Pons (tissue), 1 donor: ENCODE results near the gene SH2D3C.

Experiments
- DNase-seq: peaks from one replicate; pipeline ENCODE4 v3.0.0-alpha.2; 2016; ENCODE audit warnings: low spot score

SH2D3C gene

DNA sequence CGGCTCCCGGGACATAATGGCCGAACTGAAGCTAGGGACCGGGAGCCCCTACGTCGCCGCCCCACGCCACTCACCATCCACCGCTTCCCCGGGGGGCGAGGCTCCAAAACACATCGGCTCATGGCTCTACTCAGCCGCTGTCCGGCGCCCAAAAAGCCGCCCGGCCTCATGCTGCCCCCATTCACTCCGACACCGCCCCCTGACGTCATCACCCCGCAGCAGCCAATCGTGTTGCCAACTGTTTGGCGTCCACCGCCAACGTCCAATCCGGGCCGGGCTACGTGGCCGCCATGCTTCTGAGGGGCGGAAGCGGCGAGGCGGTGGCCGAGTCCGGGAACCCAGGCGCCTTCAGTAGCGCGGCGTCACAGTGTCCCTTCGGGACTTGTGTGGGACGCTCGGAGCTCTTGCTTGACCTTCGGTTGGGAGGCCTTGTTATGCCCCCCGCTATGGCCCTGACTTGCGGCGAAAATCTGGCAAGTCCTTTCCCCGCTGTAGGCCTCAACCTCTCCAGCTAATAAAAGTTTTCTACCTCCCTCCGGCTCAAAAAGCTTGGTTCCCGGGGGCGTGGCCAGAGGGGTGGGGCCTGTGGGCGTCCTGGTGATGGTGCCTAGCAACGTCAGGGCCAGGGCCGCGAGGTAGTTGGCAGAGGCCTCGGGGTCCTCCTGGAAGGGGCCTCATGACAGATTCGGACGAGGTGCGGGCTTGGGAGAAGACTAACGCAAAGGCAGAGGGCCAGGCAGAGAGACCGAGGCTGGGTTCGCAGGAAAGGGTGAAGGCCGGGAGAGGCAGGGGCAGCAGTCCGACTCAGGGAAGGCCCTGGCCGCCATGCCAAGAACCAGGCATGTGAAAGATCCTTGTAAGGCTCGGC is 62.8 kb downstream of the SH2D3C start, which contains the start of the genes PTRH1 and TTC16:
Gene PTRH1 (minus strand): TSS at position 194 of the 868 bp plus-strand sequence. CDS start 24 bp downstream, at position 170.
Gene TTC16 (plus strand): TSS at position 610 of the 868 bp plus-strand sequence. CDS start 67 bp downstream, at position 677.
- DNase-seq: peak; percentile 95

DNA sequence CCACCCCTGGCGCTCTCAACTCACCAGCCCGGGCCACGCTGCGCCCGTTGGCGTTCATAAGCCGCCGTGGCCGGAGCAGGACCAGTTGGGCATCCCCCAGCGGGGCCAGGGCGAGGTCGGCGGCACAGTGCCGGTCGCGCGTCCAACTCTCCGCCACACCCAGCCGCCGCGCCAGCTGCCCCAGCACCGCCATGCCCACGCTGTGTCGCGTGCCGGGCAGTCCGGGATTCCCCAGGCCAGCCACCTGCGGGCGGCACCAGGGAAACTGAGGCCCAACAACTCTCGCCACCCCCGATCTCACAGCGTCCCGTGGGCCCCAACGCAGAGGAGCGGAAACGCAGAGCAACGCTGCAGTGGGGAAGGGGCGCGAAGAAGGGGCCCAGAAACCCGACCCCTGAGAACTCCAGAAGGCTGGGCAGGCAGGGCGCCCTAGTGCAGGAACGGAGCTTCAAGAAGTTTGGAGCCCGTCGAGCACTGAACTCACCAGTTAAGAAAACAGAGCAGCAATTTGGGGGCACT is 63.5 kb downstream of the SH2D3C start:
- DNase-seq: no peak

DNA sequence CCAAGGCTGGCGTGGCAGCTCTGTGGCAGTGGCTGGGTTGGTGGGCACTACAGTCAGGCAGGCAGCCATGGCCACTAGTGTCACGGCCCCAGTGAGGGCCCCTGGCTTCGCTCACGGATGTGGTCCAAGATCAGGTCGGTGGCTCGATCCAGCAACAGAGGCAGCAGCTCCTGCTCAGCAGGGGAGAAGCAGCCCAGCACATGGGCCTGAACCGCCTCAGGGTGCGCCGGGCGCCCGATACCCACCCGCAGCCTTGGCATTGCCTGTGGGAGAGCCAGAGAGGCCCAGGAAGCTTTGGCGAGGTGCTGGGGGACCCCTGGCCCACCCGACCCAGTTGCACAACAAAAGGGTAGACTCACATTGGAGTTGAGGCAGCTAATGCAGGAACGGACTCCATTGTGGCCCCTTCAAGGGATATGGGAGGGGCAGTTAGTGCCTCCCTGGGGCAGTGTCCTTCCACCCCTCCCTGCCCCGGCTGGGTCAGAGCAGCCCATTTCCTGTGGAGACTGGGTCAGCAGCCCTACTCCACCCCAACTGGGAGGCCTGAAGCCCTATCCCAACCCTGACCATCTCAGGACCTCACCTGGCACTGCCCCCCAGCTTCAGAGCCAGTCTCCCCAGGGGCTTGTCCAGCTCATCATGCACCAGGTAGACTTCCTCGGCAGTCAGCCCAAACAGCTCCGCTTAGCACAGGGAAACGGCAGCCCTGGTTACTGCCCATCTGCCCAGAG is 64.3 kb downstream of the SH2D3C start:
- no peak for DNase-seq

DNA sequence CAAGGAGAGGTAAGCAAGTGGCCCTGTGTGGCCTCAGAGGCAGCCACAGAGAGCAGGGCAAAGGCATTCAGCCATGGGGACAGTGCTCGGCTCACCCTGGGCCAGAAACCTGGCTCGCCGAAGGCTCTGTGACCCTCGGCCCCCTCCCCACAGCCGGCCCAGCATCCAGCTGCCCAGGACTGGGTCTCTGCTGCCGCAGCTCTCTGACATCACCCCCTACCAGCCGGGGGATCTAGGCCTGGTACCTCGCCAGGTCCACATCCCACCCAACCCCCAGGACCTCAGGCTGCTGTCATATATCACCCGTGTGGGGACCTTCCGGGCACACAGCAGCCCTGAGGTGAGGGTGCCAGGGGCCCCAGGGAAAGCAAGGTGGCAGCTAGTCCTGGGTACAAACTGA is 65.6 kb downstream of the SH2D3C start:
- no peak for DNase-seq

DNA sequence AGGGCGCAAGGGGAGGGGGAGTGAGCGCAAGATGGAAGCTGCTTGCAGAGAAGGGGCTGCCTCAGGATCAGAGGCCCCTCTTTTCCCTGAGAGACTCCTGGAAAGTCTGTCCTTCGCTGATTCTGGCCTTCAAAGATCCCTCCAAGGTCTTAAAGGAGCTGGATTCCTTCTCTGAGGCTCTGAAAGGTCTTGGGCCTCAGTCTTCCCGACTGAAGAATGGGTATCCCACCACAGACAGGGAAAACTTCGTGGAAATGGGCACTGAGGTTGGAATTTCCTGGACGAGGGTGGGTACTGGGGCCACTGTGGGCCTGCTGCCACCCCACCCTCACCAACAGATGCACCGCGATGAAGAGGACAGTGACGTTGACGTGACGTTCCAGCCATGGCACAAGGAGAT is 66.1 kb downstream of the SH2D3C start:
- DNase-seq: no peak

DNA sequence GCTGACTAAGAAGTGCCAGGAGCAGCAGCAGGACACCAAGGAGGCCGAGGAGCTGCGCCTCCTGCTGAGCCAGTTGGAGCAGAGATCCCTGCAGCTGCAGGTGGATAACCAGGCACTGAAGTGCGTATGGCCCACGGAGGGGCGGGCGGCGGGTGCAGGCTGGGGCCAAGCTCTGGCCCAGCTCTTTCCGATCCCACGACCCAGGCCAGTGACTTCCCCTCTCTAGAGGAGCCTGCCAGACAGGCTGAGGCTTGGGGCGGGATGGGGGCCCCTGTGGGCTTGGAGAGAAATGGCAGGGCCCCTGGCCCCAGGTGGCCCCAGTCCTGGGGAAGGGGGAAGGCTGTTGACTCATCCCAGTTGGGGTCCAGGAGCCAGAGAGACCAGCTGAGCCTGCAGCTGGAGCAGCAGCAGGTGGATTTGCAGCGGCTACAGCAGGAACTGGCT is 66.6 kb downstream of the SH2D3C start:
- DNase-seq: no peak

DNA sequence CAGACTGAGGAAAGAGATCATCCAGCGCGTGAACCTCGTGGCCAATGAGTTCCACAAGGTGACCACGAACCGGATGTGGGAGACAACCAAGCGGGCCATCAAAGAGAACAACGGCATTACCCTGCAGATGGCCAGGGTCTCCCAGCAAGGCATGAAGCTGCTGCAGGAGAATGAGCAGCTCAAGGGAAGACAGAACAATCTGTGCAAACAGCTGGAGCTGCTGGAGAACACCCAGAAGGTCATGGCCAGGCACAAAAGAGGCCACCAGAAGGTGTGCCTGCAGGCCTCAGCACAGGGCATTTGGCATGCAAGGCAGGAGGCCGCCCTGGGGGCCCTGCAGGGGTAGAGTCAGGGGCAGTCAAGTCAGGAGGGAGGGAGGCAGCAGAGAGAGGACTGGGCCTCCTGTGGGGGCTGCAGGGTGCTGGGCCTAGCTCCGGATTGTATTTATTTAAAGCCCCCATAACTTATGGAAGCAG is 67.2 kb downstream of the SH2D3C start:
- no peak for DNase-seq

DNA sequence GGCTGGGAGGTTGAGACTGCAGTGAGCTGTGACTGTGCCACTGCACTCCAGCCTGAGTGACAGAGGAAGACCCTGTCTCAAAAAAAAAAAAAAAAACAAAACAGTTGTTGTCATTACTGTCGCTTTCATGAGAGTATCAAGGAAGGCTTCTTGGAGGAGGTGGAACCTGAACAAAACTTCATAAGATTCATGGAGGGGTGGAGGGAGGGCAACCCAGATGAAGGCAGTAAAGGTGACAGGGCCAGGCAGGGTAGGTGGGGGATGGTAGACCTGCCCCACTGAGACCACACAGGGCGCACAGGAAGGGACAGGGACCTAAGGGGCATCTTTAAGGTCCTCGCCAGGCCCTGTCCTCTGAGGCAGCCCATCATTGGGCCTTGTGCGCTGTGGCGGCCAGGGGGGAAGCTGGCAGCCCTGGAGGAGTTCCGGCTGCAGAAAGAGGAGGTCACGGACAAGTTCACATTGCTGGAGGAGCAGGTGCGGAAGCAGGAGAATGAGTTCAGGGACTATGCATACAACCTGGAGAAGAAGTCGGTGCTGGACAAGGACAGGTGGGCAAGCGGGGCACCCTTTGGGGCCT is 68.2 kb downstream of the SH2D3C start:
- DNase-seq: no peak

DNA sequence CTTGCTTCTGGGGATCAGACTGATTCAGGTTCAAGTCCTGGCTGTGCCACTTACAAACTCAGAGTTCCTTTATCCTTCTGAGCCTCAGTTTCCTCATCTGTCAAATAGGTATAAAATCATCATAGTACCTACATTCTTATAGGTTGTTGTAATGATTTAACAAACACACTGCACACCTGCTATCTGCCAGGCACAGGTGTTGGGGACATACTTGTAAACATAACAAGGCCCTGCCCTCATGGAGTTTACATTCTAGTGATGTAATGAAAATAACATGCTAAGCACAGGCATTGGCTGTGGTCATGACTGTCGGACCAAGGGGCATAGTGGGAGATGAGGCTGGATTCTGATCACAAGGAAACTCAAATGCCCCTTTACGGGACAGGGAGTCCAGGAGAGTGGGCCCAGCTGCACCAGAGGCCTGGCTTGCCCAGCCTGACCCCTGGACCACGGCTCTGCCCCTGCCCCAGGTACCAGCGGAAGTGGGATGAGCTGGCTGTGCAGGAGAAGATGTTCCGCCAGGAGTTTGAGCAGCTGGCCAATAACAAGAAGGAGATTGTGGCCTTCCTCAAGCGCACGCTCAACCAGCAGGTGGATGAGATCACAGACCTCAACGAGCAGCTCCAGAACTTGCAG is 69.4 kb downstream of the SH2D3C start:
- no peak for DNase-seq

DNA sequence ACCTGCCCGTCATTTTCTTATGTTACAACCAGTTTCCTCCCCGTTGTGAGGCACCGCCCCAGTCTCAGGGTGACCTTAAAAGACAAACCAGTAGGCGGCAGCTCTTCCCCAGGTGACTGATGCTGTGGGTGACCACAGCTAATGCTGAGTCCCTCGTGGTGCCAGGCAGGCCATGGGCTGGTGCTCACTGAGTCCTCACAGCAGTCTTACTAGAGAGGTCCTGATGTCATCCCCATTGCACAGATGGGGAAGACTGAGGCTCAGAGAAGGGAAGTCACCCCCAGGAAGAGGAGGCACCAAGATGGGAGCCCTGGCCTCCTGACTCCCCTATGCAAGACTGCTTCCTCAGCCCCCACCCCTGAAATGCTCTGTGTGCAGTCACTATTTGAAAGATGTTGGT is 70.7 kb downstream of the SH2D3C start:
- DNase-seq: no peak

DNA sequence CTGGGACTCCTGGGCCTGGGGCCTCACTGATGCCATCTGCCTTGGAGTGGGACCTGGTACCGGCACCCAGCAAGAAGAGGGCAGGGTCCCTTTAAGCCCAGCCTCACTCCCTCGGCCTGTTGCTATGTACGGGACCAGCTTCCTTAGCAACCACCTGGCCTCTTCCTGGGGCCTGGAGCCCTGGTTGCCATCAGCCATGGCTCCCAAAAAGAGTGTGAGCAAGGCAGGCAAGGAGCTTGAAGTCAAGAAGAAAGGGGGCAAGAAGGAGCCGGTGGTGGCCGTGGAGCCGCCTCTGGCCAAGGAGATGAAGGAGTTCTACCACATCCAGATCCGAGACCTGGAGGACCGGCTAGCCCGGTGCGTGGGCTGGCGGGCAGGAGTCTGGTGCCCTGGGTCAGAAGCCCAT is 71.6 kb downstream of the SH2D3C start, which contains the start of gene CFAP157:
Gene CFAP157 (plus strand): TSS at position 153 of the 406 bp plus-strand sequence. CDS start 44 bp downstream, at position 197.
- no peak for DNase-seq

DNA sequence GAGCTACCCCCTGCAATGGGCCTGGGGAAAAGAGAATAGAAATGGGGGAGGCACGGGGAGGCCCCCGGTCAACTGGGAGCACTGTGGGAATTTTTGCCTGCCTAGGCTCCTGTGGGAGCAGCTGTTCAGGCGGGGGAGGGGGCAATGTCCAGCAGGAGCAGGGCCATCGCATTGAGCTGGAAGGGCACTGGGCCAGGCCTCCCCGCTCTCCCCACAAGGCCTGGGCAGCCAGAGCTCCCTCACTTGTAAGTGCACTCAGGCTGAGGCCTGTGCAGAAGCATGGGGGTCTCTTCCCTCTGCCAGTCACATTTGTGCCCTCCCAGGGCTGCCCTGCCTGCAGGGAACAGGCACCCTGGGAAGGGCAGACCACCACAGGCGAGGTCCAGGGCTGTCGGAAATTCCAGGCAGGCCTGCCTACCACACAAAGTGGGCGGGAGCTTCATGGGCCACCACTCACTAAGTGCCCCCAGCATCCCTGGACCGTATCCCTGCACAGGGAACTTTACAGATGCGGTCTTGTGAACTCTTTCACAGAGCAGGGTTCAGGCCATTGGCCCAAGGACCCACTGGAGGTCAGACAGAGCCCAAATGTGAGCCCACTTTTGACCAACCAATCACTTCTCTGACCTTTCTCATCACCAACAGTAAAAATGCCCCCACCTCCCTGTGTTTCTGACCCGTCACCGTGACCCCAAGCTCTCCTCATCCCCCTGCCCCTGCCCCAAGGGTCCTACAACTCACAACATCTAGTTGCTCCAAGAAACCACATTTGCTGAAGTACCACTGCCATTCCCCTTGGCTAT is 72.7 kb downstream of the SH2D3C start:
- no peak for DNase-seq

DNA sequence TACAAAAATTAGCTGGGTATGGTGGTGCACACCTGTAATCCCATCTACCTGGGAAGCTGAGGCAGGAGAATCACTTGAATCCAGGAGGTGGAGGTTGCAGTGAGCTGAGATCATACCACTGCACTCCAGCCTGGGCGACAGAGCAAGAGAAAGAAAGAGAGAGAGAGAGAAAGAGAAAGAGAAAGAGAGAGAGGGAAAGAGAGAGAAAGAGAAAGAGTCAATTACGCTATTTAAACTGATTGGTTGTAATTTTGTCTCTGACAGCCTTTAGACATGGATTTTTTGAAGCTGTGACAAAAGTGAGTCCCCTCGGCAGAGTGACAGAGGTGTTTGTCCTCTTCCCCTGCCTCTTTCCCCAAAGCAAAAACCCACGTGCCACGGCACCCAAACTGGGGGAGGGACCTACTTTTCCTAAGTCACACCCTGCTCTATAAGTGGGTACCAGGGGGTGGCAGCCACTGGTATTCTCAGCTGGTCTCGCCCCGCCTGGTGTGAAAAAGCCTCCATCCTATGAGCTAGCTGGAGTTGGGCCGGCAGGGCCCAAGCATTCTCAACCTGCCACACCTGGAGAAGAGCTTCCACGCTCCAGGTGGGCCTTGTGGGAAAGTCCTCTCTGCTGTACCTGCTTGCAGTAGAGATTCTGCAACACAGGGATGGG is 75.0 kb downstream of the SH2D3C start:
- DNase-seq: no peak

DNA sequence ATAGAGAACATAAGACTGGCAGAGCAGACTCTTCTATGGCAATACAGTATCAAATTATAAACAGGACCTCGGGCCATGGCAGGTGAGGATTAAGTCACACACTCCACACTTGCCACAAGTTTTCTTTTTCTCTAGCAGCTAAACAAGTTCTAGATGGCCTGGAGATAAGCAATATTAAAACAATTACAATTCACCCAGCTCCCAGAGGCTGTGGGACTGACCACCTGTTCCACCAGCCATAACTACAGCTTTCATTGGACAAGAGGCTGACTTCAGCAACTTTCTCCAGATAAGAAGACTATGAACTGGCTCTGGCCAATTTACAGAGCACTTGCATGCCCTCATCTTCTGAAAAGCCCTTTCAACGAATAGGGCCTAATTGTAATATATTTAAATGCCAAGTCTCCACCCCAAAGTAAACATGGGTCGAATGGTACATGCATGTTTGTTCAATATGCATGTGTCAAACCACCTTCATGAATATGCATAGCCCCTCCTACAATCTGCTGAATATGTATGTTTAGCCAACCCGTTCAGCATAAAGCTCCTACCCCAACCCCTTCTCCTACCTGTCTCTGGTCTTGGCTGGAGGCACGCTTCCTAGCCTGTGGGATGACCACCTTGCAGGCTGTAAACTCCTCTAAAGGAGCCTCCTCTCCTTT is 77.7 kb downstream of the SH2D3C start:
- no peak for DNase-seq

DNA sequence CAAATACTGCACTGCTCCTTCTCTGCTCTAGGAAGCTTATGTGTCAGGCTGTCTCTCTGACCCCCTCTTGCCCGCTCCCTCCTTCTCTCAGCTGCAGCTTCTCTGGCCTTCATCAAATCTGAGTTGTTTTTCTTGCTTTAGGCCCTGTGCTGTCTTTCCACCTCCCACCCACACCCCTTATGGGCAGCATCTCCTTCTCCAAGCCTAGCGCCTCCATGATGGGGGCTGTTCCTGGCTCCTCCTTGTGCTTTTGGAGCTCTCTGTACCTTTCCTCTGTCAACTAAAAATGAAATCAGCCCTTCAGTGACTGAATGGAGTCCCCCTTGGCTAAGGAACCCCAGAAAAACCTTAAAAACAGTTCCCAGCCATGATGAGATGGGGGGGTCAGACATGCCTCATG is 78.3 kb downstream of the SH2D3C start:
- DNase-seq: no peak

DNA sequence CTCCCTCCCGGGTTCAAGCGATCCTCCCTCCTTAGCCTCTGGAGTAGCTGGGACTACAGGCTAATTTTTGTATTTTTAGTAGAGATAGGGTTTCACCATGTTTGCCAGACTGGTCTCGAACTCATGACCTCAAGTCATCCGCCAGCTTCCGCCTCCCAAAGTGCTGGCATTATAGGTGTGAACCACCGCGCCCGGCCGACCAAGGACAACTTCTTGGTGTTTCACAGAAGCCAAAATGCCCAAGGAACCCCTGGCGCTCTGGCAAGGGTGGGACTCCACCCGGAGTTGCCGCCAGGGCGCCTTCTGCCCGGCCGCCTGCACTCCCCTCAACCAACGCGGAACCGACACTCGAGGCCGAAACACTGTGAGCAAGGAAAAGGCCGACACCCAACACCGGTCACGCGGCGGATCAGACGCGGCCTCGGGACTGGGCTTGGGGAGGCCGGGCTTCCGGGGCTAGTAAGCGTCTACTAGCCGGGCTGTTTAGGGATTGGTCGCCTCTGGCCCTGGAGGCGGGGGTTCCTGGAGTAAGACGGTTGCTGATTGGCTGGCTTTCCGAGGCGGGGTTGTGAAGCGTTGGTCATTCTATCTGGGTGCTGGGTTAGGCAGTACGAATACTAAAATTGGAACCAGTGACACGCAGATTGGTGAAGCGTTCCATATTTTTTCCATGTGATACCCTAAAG is 79.3 kb downstream of the SH2D3C start:
- DNase-seq: peak; percentile 98

DNA sequence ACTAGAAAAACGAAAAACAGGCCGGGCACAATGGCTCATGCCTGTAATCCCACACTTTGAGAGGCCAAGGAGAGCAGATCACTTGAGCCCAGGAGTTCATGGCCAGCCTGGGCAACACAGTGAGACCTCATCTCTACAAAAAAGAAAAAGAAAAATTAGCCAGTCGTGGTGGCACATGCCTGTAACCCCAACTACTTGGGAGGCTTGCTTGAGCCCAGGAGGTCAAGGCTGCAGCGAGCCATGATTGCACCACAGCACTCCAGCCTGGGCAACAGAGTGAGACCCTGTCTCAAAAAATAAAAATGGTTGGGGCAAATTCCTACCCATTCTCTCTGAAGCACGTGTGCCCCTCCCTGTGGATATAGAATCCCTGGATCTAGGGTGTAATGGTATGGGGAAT is 80.1 kb downstream of the SH2D3C start:
- no peak for DNase-seq

DNA sequence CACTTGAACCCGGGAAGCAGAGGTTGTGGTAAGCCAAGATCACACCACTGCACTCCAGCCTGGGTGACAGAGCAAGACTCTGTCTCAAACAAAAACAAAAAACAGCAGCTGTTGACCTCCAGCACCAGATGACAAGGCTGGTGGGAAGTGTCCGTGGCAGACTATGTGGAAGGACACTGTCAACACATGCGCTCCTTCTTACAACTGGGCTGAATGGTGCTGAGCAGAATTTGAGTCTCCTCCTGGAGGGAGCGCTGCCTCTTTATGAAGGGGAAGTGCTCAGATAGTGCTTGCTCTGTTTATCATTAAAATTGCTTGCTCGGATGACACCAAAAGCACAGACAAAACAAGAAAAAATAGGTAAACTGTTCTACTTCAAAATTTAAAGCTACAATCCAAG is 80.9 kb downstream of the SH2D3C start:
- DNase-seq: no peak
